ENCODE data around the gene SEL1L3.

The SEL1L3 gene

DNA sequence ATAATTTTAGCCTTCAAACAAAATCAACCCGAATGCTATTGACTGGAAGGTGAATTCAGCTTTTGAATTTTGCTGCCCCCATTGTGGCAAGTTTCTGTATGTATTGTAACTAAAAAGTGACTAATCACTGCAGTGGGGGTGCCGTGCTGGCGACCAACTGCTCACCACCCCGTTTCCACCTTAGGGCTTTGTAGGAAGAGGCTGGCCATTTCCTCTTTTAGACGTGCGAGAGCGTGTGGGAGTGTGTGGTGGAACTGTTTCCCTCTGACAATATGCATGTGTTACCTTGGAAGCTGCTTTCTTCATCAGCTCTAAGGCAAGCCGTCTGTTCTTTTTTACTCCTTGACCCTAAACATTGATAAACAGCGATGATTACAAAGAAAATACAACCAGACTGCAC is 78.8 kb downstream of the SEL1L3 start:
- Histone ChIP-seq H3K27me3 (no peaks in the 10 kb centered on the region), H3K27ac (no peak overlapping the region), H3K4me2 (no peak overlapping the region), H3K4me3 (no peak overlapping the region), H3K4me1 (peaks cover 22% of the 10 kb centered on the region), H3K9me3 (no peaks in the 10 kb centered on the region), H3K9ac (no peak overlapping the region), H4K20me1 (no peaks in the 10 kb centered on the region), H3K36me3 (peaks cover 41% of the 10 kb centered on the region)
- TF ChIP-seq Cebpa-rat (IDR thresholded peaks at IDR 0.05) = no peak

- Histone ChIP-seq H3K4me1 (peaks cover 22% of the 10 kb centered on the region), H3K36me3 (peaks cover 37% of the 10 kb centered on the region)
- TF ChIP-seq Cebpa-rat (IDR thresholded peaks at IDR 0.05) = no peak
Measured at GRCh38 chr4:25783126-25783525, 79.7 kb downstream of the SEL1L3 start.

DNA sequence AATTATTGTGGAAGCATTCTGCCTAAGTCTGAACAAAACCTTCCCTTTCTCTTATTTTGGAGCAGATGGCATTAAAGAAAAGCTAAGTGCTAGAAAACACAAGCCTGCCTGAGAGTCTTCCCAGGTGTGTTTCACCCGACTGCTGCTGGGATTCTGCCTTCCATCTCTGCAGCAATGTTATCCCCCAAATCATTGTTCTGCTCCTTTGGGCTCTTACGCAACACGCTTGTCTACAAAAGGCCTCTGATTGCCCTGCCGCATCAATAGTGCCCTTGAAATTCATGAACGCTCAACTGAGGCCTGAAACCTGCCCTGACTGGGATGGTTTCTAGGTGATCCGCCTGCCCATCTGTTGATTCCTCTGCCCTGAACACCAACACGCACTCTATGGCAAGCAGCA is 80.3 kb downstream of the SEL1L3 start:
- peaks cover 22% of the 10 kb centered on the region for H3K4me1 ChIP-seq
- H4K20me1 ChIP-seq = no peaks in the 10 kb centered on the region
- no peak overlapping the region for H3K9ac ChIP-seq
- no peak for TF ChIP-seq Cebpa-rat (IDR thresholded peaks at IDR 0.05)
- no peak overlapping the region for H3K4me3 ChIP-seq
- no peaks in the 10 kb centered on the region for H3K27me3 ChIP-seq
- H3K27ac ChIP-seq = no peak overlapping the region
- peaks cover 38% of the 10 kb centered on the region for H3K36me3 ChIP-seq
- H3K9me3 ChIP-seq = no peaks in the 10 kb centered on the region
- no peak overlapping the region for H3K4me2 ChIP-seq

More at GRCh38 chr4:25783126-25783525, 79.7 kb downstream of the SEL1L3 start:
- H3K4me2 ChIP-seq = no peak overlapping the region
- H3K9ac ChIP-seq = no peak overlapping the region
- H3K9me3 ChIP-seq = no peaks in the 10 kb centered on the region
- H3K27ac ChIP-seq = no peak overlapping the region
- no peaks in the 10 kb centered on the region for H4K20me1 ChIP-seq
- H3K27me3 ChIP-seq = no peaks in the 10 kb centered on the region
- no peak overlapping the region for H3K4me3 ChIP-seq

- Histone ChIP-seq H4K20me1 (no peaks in the 10 kb centered on the region), H3K27ac (no peak overlapping the region), H3K36me3 (peaks cover 38% of the 10 kb centered on the region), H3K4me2 (no peak overlapping the region), H3K4me1 (peaks cover 5% of the 10 kb centered on the region; the same call in 1 of the 2 replicates), H3K9ac (no peak overlapping the region), H3K27me3 (no peaks in the 10 kb centered on the region), H3K4me3 (no peak overlapping the region), H3K9me3 (no peaks in the 10 kb centered on the region)
- no peak for TF ChIP-seq Cebpa-rat (IDR thresholded peaks at IDR 0.05)
Measured at GRCh38 chr4:25779021-25779420, 83.8 kb downstream of the SEL1L3 start.

DNA sequence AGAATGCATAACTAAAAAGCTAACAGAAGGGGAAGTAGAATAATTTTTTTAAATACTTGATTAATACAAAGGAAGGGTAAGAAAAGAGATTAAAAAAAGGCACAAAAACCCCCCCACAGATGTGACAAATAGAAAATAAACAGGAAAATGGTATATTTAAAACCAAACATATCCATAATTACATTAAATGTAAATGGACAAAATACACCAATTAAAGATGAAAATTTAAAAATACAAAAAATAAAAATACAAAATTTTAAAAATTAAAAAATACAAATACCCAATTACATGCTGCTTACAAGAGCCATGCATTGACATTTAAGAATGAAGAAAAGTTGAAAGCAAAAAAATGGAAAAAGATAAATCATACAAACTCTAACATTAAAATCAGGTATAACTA is 86.0 kb downstream of the SEL1L3 start:
- Histone ChIP-seq H3K27me3 (no peaks in the 10 kb centered on the region), H3K4me2 (no peak overlapping the region), H3K36me3 (peaks cover 33% of the 10 kb centered on the region), H3K27ac (no peak overlapping the region), H3K9ac (no peak overlapping the region), H3K4me3 (no peak overlapping the region), H3K4me1 (no peaks in the 10 kb centered on the region), H3K9me3 (no peaks in the 10 kb centered on the region), H4K20me1 (no peaks in the 10 kb centered on the region)
- no peak for TF ChIP-seq Cebpa-rat (IDR thresholded peaks at IDR 0.05)

DNA sequence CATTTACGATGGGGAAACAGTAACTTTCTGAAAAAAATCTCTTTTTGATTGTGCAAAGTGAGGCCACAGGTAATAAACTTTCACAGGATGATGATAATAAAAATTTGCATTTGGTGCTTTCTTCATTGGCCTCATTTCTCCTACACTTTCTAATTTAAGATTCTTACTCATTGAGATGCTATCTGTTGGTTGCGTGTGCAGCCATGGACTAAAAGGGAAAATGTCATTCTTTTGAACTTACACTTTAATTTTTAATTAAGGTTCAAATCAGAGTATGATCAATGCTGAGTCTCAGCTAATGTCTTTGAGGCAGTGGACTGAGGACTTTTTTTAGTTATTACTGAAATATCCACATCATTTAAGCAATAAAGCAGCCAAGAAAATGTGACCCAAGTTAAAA is 87.6 kb downstream of the SEL1L3 start:
- H4K20me1 ChIP-seq = no peaks in the 10 kb centered on the region
- TF ChIP-seq Cebpa-rat (IDR thresholded peaks at IDR 0.05) = no peak
- H3K4me3 ChIP-seq = no peak overlapping the region
- no peak overlapping the region for H3K9ac ChIP-seq
- no peak overlapping the region for H3K4me2 ChIP-seq
- no peaks in the 10 kb centered on the region for H3K9me3 ChIP-seq
- no peak overlapping the region for H3K27ac ChIP-seq
- H3K4me1 ChIP-seq = no peaks in the 10 kb centered on the region
- H3K27me3 ChIP-seq = no peaks in the 10 kb centered on the region
- H3K36me3 ChIP-seq = peaks cover 20% of the 10 kb centered on the region

- no peak overlapping the region for H3K4me3 ChIP-seq
- H4K20me1 ChIP-seq = no peaks in the 10 kb centered on the region
- H3K9ac ChIP-seq = no peak overlapping the region
- TF ChIP-seq Cebpa-rat (IDR thresholded peaks at IDR 0.05) = no peak
- no peaks in the 10 kb centered on the region for H3K9me3 ChIP-seq
- H3K27me3 ChIP-seq = no peaks in the 10 kb centered on the region
- H3K36me3 ChIP-seq = peaks cover 7% of the 10 kb centered on the region; the same call in 1 of the 2 replicates
- H3K4me2 ChIP-seq = no peak overlapping the region
- H3K4me1 ChIP-seq = no peaks in the 10 kb centered on the region
- H3K27ac ChIP-seq = no peak overlapping the region
Measured at GRCh38 chr4:25773358-25773757, 89.4 kb downstream of the SEL1L3 start.

GRCh38 chr4:25771672-25772071 is 91.1 kb downstream of the SEL1L3 start:
- H3K9ac ChIP-seq = no peak overlapping the region
- H3K27me3 ChIP-seq = no peaks in the 10 kb centered on the region
- no peak overlapping the region for H3K27ac ChIP-seq
- H4K20me1 ChIP-seq = no peaks in the 10 kb centered on the region
- H3K4me2 ChIP-seq = no peak overlapping the region
- no peaks in the 10 kb centered on the region for H3K4me1 ChIP-seq
- no peak for TF ChIP-seq Cebpa-rat (IDR thresholded peaks at IDR 0.05)
- H3K36me3 ChIP-seq = no peaks in the 10 kb centered on the region
- H3K9me3 ChIP-seq = no peaks in the 10 kb centered on the region
- no peak overlapping the region for H3K4me3 ChIP-seq

DNA sequence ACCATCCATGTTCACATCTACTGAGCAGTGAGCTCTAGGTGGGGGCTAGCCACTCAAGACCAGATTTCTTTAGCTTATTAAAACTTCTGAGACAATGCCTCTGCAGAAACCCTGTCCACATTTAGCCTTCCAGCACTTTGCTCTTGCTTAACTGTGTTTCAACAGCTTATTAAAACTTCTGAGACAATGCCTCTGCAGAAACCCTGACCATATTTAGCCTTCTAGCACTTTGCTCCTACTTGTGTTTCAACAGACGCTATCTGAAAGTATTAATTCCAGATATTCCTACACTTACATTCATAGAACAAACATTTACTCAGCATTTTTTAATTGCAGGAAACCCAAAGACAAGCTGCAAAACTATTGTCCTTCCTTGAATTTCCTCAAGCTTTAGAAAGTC is 91.9 kb downstream of the SEL1L3 start:
- Histone ChIP-seq H3K27ac (no peak overlapping the region), H3K4me1 (no peaks in the 10 kb centered on the region), H3K9me3 (no peaks in the 10 kb centered on the region), H4K20me1 (no peaks in the 10 kb centered on the region), H3K9ac (no peak overlapping the region), H3K4me2 (no peak overlapping the region), H3K27me3 (no peaks in the 10 kb centered on the region), H3K36me3 (no peaks in the 10 kb centered on the region), H3K4me3 (no peak overlapping the region)
- TF ChIP-seq Cebpa-rat (IDR thresholded peaks at IDR 0.05) = no peak

DNA sequence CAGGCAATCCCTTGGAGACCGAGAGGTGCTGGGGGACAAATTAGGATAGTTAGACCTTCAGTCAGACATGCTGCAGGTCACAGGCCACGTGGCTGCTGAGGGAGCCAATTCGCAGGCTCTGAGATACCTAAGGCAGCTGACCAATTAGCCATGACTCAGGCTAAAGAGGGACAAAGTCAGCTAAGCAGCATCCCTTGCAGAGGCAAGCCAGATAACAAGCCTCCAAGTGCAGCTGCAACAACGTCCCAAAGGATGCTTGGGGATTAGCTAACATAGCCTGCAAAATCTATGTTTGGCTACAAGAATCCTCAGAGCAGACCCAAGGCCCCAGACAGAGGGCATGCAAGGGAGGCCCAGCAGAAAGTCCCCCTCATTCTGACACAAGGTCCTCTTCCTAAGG is 93.5 kb downstream of the SEL1L3 start:
- no peaks in the 10 kb centered on the region for H3K9me3 ChIP-seq
- no peaks in the 10 kb centered on the region for H3K4me1 ChIP-seq
- no peak overlapping the region for H3K9ac ChIP-seq
- H3K27me3 ChIP-seq = no peaks in the 10 kb centered on the region
- TF ChIP-seq Cebpa-rat (IDR thresholded peaks at IDR 0.05) = no peak
- no peak overlapping the region for H3K4me2 ChIP-seq
- H4K20me1 ChIP-seq = no peaks in the 10 kb centered on the region
- peaks cover 9% of the 10 kb centered on the region; the same call in 1 of the 2 replicates for H3K36me3 ChIP-seq
- H3K27ac ChIP-seq = no peak overlapping the region
- H3K4me3 ChIP-seq = no peak overlapping the region
